ENCODE results near the gene VRK2.

Gene VRK2

DNA sequence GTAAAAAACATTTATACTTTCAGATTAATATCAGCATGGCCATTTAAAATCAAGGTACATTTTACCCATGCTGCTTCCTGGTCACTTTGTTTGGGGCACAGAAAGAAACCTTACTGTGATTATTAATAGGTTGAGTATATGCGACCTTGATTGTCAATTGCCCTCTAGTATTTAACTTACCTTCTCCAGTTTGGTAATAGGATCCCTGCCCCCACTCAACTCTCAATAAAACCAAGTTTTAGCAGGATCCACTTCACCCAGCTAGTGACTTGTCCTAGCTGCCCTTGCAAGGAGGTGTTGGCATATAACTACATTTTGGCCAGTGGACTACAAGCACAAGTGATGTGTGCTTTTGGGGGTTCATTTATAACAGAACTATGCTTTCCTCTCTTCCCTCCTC, 160.2 kb downstream of the VRK2 start:
- TF ChIP-seq CTCF (IDR thresholded peaks at IDR 0.05; ENCODE audit: control insufficient read depth, insufficient read depth, low read depth, low read length, missing control alignments) = no peak
- no peak overlapping the region for H3K4me3 ChIP-seq (ENCODE audit: control insufficient read depth, low read depth, low read length)
- no peak for DNase-seq (ENCODE audit: low read depth)

- no peak overlapping the region for H3K4me3 ChIP-seq (ENCODE audit: control insufficient read depth, low read depth, low read length)
- no peak for DNase-seq (ENCODE audit: low read depth)
- TF ChIP-seq CTCF (IDR thresholded peaks at IDR 0.05; ENCODE audit: control insufficient read depth, insufficient read depth, low read depth, low read length, missing control alignments) = no peak
Measured at GRCh38 chr2:58207189-58207588, 160.6 kb downstream of the VRK2 start.

All from AG09309 (cell line).